Measurements from ENCODE around the gene GRID2.

DNA sequence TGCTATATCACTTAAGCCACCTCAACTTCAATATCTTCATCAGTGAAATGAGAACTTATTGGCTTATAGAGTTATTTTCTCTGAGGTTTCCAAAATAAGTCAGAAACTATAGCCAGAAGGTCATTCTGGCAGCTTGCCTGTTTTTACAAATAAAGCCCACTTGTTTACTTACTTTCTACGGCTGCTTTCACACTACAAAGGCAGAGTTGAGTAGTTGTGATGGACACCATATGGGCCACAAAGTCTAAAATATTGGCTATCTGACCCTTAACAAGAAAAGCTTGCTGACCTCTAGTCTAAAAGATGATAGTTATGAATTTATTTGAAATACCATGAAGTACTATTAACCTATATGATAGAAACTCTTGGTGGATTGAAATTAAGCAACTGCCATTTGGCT lies 1457.5 kb downstream of the GRID2 start:
- TF ChIP-seq FOXK1 (CRISPR knock-in tag; IDR thresholded peaks at IDR 0.05; ENCODE audit: borderline replicate concordance) = no peak
- TF ChIP-seq RAD51 (IDR thresholded peaks at IDR 0.05; ENCODE audit: borderline replicate concordance, low read depth) = no peak
- TF ChIP-seq PRPF4 (IDR thresholded peaks at IDR 0.05; ENCODE audit: insufficient read depth, low read depth, low read length, poor library complexity, severe bottlenecking) = no peak
- no peak for TF ChIP-seq EGR1 (conservative IDR thresholded peaks at IDR 0.05)
